WERI-Rb-1 (cell line): ENCODE measurements around the gene BCL10.
"Not testable (repeated sequence)": the region's sequence is repeated elsewhere in the genome, so short reads cannot be mapped to it uniquely, and the experiment has no call there.

Experiments used
- DNase-seq: peaks from one replicate; pipeline ENCODE4 v3.0.0-alpha.2; 2020
- H3K27ac ChIP-seq: fragments of 250-450 bp; sonication (Bioruptor Pico); 2 replicates; pipeline ENCODE4 v1.5.1; 2020; ENCODE audit warnings: mild to moderate bottlenecking, moderate library complexity
- H3K27me3 ChIP-seq: fragments of 250-450 bp; sonication (Bioruptor Pico); 2 replicates; pipeline ENCODE4 v1.5.1; 2021; ENCODE audit warnings: mild to moderate bottlenecking, low read depth, moderate library complexity; ENCODE audit not compliant: insufficient read depth, severe bottlenecking
- H3K36me3 ChIP-seq: fragments of 250-450 bp; sonication (Bioruptor Pico); 2 replicates; pipeline ENCODE4 v1.5.1; 2020; ENCODE audit warnings: mild to moderate bottlenecking, moderate library complexity
- H3K4me3 ChIP-seq: 2 replicates; pipeline ENCODE4 v1.5.1; 2011; ENCODE audit warnings: low read depth, mild to moderate bottlenecking, control low read depth, low read length
- H3K9me3 ChIP-seq: fragments of 250-450 bp; sonication (Bioruptor Pico); 2 replicates; pipeline ENCODE4 v1.5.1; 2021; ENCODE audit warnings: mild to moderate bottlenecking, moderate library complexity; ENCODE audit not compliant: severe bottlenecking
- TF ChIP-seq, protein P1 (sequence below): IDR thresholded peaks from 2 replicates; pipeline ENCODE4 v1.5.1; 2011; ENCODE audit warnings: low read depth, mild to moderate bottlenecking, control low read depth, inconsistent platforms, low read length

The BCL10 gene

DNA sequence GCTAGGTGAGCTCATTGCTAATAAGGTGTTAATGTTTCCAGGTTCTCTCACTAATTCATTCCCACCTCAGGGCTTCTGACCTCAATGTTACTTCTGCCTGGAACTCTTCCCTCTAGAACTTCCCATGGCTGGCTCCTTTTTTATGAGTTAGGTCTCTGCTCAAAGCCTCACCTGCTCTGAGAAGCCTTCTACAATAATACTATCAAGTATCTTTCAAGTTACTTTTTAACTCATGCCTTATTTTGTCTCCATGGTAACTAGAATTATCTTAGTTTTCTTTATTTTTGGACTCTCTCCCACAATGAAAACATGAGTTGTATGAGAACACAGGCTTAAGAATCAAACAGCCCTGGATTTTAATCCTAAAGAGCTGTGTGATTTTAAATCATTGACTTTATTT, 13.4 kb downstream of the BCL10 start:
- no peak overlapping the region for H3K4me3 ChIP-seq
- TF ChIP-seq, protein P1, sequence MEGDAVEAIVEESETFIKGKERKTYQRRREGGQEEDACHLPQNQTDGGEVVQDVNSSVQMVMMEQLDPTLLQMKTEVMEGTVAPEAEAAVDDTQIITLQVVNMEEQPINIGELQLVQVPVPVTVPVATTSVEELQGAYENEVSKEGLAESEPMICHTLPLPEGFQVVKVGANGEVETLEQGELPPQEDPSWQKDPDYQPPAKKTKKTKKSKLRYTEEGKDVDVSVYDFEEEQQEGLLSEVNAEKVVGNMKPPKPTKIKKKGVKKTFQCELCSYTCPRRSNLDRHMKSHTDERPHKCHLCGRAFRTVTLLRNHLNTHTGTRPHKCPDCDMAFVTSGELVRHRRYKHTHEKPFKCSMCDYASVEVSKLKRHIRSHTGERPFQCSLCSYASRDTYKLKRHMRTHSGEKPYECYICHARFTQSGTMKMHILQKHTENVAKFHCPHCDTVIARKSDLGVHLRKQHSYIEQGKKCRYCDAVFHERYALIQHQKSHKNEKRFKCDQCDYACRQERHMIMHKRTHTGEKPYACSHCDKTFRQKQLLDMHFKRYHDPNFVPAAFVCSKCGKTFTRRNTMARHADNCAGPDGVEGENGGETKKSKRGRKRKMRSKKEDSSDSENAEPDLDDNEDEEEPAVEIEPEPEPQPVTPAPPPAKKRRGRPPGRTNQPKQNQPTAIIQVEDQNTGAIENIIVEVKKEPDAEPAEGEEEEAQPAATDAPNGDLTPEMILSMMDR, result no peak
- no peak for DNase-seq

DNA sequence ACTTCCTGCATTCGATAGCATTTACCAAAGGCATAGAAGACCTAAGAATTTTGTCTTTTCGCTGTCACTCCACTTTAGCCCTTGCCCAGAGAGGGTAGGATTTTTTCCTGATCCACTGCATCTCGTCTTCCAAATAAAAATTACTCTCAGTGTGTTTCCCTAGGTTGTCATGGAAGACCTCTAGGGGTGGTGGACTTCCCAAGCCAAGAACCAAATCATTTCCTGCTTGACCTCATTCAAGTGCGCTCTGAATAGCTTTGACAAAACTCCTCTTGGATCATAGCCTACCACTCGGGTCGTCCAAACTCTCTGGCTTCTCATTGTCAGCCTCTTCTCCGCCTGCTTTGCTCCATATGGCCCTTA, 16.5 kb downstream of the BCL10 start:
- DNase-seq, result no peak
- peaks cover 29% of the 10 kb centered on the region for H3K36me3 ChIP-seq
- H3K27me3 ChIP-seq, result no peaks in the 10 kb centered on the region
- H3K9me3 ChIP-seq, result no peaks in the 10 kb centered on the region
- no peak overlapping the region for H3K27ac ChIP-seq
- TF ChIP-seq, protein P1, result no peak
- peak overlapping the region; percentile 8; the same call in 1 of the 2 replicates for H3K4me3 ChIP-seq

More for the DNA sequence above, 13.4 kb downstream of the BCL10 start:
- Histone ChIP-seq H3K9me3 (no peaks in the 10 kb centered on the region), H3K36me3 (peaks cover 22% of the 10 kb centered on the region), H3K27ac (no peak overlapping the region), H3K27me3 (no peaks in the 10 kb centered on the region)

DNA sequence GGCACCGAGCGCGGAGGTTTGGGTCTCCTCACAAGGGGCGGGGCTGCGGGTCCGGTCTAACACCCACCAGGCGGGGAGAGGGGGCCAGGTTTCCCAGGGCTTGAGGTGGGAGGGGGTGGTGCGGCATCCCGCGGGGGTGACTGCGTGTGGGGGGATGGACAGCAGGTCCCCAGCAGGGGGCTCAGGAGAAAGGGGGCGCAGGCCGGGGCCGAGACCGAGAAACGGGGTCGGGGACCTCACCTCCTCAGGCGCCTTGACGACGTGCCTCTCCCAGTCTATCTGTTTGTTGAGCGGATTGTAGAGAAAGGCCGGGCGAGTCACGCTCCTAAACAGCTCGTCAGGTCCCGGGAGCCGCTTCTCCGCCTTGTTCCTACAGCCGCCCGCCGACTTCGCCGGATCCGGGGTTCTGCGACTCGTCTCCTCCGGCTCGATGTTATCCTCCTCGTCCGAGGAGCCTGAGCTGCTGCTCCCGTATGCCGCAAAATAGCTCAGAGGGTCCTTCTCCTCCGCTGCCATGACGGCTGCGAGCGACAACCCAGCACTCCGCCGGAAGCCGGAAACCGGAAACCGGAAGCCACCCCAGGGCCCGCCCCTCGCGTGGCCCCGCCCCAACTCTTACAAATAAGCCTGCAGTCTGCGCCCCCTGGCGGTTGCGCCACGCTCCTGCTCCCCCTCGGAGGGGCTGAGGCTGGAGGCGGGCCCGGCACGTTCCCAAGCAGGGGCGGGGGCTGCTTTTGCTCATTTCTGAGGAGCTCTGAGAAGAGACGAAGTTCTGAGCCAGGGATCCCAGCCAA, 17.1 kb downstream of the BCL10 start, which contains the start of gene C1orf52:
TSS of gene C1orf52 (minus strand) at position 545 of the 794 bp plus-strand sequence. CDS start at position 516, 29 bp downstream.
- peaks cover 29% of the 10 kb centered on the region for H3K36me3 ChIP-seq
- H3K9me3 ChIP-seq, result no peaks in the 10 kb centered on the region
- DNase-seq, result peak; percentile 96
- peak within 1 kb of the TSS; percentile 88 for H3K27ac ChIP-seq
- H3K27me3 ChIP-seq, result no peaks in the 10 kb centered on the region
- TF ChIP-seq, protein P1, result peak; percentile 70
- peak within 1 kb of the TSS; percentile 96 for H3K4me3 ChIP-seq

DNA sequence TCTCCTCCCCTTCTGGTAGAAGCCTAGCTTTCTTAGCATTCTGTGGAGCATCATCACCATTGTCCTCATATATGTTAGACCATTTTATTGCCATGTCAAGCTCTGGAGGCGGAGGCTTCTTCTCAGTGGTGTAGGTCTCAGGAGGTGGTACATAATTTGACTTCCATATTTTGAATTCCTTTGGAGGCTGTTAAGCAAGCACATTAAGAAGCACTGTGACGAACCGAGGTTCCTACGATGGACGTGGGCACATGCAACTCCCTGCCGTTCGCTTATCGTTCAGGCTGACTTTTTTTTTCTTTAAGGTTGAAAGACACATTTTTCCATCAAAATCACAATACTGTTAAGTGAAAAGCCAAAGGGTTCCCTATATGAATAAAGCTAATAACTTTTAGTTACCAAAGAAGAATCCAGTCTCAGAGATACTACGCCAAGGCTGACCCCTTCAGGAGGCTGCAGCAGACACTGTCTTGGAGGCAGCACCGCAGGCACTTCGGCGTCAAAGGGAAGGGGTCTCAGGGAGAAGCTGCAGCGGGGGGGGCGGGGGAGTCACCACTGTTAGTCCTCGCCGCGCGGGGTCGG, 17.8 kb downstream of the BCL10 start:
- peaks cover 32% of the 10 kb centered on the region for H3K36me3 ChIP-seq

DNA sequence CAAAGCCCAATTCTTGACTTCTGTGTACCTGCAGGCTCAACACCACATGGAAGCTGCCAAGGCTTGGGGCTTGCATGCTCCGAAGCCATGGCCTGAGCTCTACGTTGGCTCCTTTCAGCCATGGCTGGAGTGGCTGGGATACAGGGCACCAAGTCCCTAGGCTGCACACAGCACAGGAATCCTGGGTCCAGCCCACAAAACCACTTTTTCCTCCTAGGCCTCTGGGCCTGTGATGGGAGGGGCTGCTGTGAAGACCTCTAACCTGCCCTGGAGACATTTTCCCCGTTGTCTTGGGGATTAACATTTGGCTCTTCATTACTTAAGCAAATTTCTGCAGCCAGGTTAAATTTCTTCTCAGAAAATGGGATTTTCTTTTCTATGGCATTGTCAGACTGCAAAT, 27.4 kb downstream of the BCL10 start:
- H3K9me3 ChIP-seq, H3K27ac ChIP-seq, H3K27me3 ChIP-seq, DNase-seq, H3K4me3 ChIP-seq: not testable (repeated sequence)
- H3K36me3 ChIP-seq, result peaks cover 11% of the 10 kb centered on the region

More for the DNA sequence above, 17.8 kb downstream of the BCL10 start:
- DNase-seq, result no peak
- Histone ChIP-seq H3K27me3 (no peaks in the 10 kb centered on the region), H3K4me3 (peak overlapping the region; percentile 96), H3K27ac (peak overlapping the region; percentile 88; the same call in 1 of the 2 replicates), H3K9me3 (no peaks in the 10 kb centered on the region)
- TF ChIP-seq, protein P1, result no peak

DNA sequence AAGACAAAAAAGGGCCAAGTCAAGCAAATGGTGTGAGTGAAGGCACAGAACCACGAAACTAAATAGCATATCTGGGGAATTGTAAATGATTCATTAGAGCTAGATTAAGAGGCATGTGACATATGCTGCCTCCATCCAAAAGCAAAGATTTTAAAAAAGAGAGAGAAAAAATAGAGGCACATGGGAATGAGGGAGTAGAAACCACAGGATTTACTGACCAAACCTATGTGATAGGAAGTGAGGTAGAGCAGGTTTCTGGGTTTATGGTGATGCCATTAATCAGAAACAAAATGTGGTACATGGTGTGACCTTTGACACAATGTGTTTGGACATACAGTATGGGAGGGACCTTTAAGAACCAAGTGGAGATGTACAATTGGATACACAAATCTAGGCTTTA, 30.5 kb downstream of the BCL10 start:
- peaks cover 3% of the 10 kb centered on the region; the same call in 1 of the 2 replicates for H3K36me3 ChIP-seq
- H3K4me3 ChIP-seq, result no peak overlapping the region
- no peaks in the 10 kb centered on the region for H3K9me3 ChIP-seq
- no peaks in the 10 kb centered on the region for H3K27me3 ChIP-seq
- H3K27ac ChIP-seq, result no peak overlapping the region
- TF ChIP-seq, protein P1, result no peak
- DNase-seq, result no peak
